Esophagus muscularis mucosa (tissue), 4 donors: ENCODE data around the gene SCN3B. TPM values are rescaled to one million over a fixed set of nuclear protein-coding genes. Genes with fewer than 3 reads are reported as not detected.

ENCODE experiments used
- DNase-seq: peaks from one replicate; pipeline ENCODE4 v3.0.0-alpha.2; 2017; ENCODE audit errors: extremely low spot score
- H3K27ac ChIP-seq, 4 donors: fragments of 200-600 bp; sonication (generic); replicated peaks in 1 of 4; 1 replicate in 3 of 4; 2 replicates in 1 of 4; pipeline ENCODE4 v1.5.1; 2016 to 2019; ENCODE audit warnings: mild to moderate bottlenecking in 1 of 4
- H3K27me3 ChIP-seq, 4 donors: fragments of 200-600 bp; sonication (generic); one replicate each; pipeline versions ENCODE4 v1.5.1 to v1.6.0; 2016 to 2019
- H3K36me3 ChIP-seq, 4 donors: fragments of 200-600 bp; sonication (generic); one replicate each; pipeline ENCODE4 v1.5.1; 2016 to 2019
- H3K4me1 ChIP-seq, 4 donors: fragments of 200-600 bp; sonication (generic); one replicate each; pipeline ENCODE4 v1.5.1; 2016 to 2019
- H3K4me3 ChIP-seq, 4 donors: fragments of 200-600 bp; sonication (generic); 1 replicate in 2 of 4; 2 replicates in 2 of 4; pipeline ENCODE4 v1.5.1; 2016 to 2019; ENCODE audit warnings: mild to moderate bottlenecking in 4 of 4, moderate library complexity in 1 of 4
- H3K9me3 ChIP-seq, 4 donors: fragments of 200-600 bp; sonication (generic); 1 replicate in 3 of 4; 2 replicates in 1 of 4; pipeline ENCODE4 v1.5.1; 2016 to 2019
- CTCF ChIP-seq, 3 experiments: fragments of 200-600 bp in 2 of 3; fragments of 450-650 bp in 1 of 3; sonication (generic) in 2 of 3; IDR thresholded peaks; one replicate each; pipeline ENCODE4 v1.5.1; 2017 to 2019; ENCODE audit warnings: antibody characterized with exemption in 3 of 3, mild to moderate bottlenecking in 2 of 3, moderate library complexity in 1 of 3
- EP300 ChIP-seq: sonication (generic); formaldehyde crosslinking; IDR thresholded peaks from one replicate; pipeline ENCODE4 v1.6.1; 2017; ENCODE audit warnings: antibody characterized with exemption
- POLR2A ChIP-seq: fragments of 450-650 bp; IDR thresholded peaks from one replicate; pipeline ENCODE4 v1.6.1; 2017; ENCODE audit warnings: antibody characterized with exemption, moderate library complexity, mild to moderate bottlenecking, low read depth
- POLR2AphosphoS5 ChIP-seq, 2 donors: sonication (generic); formaldehyde crosslinking; IDR thresholded peaks; one replicate each; pipeline ENCODE4 v1.6.1; 2017; ENCODE audit warnings: antibody characterized with exemption in 2 of 2
- WGBS: methylation state at CpG from one replicate; pipeline ENCODE4 v1.1.5; 2018; 5-methylcytosine and 5-hydroxymethylcytosine counted together
- intact Hi-C: fragments of 100-400 bp; cut with DNase I; formaldehyde crosslinking; loops from one replicate; pipeline ENCODE4 v1.15.1; 2023
- total RNA-seq, 4 donors: library from RNA; depleted of rRNA; stranded (reverse); fragments of >200 nt; gene quantifications; one replicate each; pipeline versions ENCODE4 v1.1.0 to v1.2.1, GENCODE V29; 2016

Gene SCN3B
- total RNA-seq, 4 donors from 2014 or later = 0.42 to 3.6 (median 1.4) TPM

- DNase-seq = no peak
- H3K27me3 ChIP-seq = peaks cover 0 to 26% (median 0%) of the 10 kb centered on the region in 4 donors
- H3K36me3 ChIP-seq = no peaks in the 10 kb centered on the region
- intact Hi-C loops = no loop called here
- no peaks in the 10 kb centered on the region for H3K9me3 ChIP-seq
- H3K27ac ChIP-seq = no peak overlapping the region
- H3K4me1 ChIP-seq = no peaks in the 10 kb centered on the region
- TF ChIP-seq EP300 (no peak), POLR2AphosphoS5 (IDR thresholded peaks at IDR 0.05) (no peak), POLR2A (no peak), CTCF (IDR thresholded peaks at IDR 0.05) (no peak)
- H3K4me3 ChIP-seq = no peak overlapping the region
- 72% methylated on average over 3 of the region's 3 CpGs for WGBS
Measured at GRCh38 chr11:123690485-123690884, 36.1 kb upstream of the SCN3B start.

DNA sequence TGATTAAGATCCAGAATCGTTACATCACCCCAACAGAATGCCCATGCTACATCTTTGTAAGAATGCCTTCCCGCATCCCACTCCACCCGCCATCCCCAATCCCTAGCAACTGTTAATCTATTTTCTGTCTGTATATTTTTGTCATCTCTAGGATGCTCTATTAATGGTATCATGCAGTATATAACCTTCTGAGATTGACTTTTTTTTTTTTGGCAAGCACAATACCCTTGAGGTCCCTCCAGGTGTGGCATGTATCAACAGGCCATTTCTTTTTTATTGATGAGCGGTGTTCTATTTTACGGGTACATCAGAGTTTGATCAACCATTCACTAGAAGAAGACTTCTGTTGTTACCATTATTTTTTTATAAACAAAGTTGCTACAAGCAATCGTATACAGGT lies 30.2 kb upstream of the SCN3B start:
- TF ChIP-seq POLR2AphosphoS5 (IDR thresholded peaks at IDR 0.05) (no peak), EP300 (no peak), POLR2A (no peak), CTCF (IDR thresholded peaks at IDR 0.05) (no peak)
- H3K27me3 ChIP-seq = peaks cover 0 to under 1% (median 0%) of the 10 kb centered on the region in 4 donors
- no peak for DNase-seq
- WGBS = 94% methylated on average over 6 of the region's 6 CpGs
- no peak overlapping the region for H3K4me3 ChIP-seq
- H3K9me3 ChIP-seq = peaks cover 0 to under 1% (median 0%) of the 10 kb centered on the region in 4 donors
- intact Hi-C loops = no loop called here
- no peaks in the 10 kb centered on the region for H3K4me1 ChIP-seq
- no peaks in the 10 kb centered on the region for H3K36me3 ChIP-seq
- no peak overlapping the region for H3K27ac ChIP-seq

GRCh38 chr11:123683428-123684170 lies 29.2 kb upstream of the SCN3B start:
- Histone ChIP-seq H3K4me3 (no peak overlapping the region), H3K9me3 (peaks cover 0 to 2% (median 0%) of the 10 kb centered on the region in 4 donors), H3K27me3 (no peaks in the 10 kb centered on the region), H3K36me3 (no peaks in the 10 kb centered on the region), H3K27ac (no peak overlapping the region), H3K4me1 (no peaks in the 10 kb centered on the region)
- WGBS = 46% methylated on average over 8 of the region's 8 CpGs
- intact Hi-C loops = no loop called here
- no peak for DNase-seq
- no peak for TF ChIP-seq EP300
- TF ChIP-seq CTCF (IDR thresholded peaks at IDR 0.05) = no peak
- TF ChIP-seq POLR2AphosphoS5 (IDR thresholded peaks at IDR 0.05) = no peak
- TF ChIP-seq POLR2A = no peak

DNA sequence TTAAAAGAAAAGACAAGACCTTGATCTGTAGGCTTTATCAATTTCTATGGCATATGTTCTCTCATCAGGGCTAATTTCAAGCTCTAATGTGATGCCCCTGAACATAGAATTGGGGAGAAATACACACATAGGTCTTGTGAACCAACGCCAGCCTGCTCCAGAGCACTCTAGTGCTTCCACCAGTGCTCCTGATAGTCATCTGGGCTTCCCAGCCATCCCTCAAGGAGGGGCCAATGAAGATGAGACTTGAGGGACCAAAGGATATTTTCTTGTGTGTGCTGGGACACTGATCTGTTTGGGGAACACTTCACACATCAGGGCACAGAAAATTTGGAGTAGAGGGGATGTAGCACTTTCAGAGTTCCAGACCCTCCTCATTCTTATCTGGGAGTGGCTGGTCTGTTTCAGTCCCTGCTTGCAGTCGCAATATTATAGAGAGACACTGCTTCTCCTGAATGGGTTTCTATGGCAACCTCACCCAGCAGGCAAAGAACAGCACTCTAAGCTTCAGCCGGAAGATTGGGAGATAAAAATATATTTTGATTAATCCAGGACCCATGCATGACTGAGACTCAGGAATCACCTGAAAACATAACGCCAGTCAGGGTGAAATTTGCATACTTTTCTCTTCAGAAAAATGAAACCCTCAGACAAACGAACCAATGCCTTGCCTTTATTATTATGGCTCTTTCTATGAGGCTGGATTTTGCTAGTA lies 28.4 kb upstream of the SCN3B start:
- WGBS = 61% methylated on average over 5 of the region's 5 CpGs
- Histone ChIP-seq H3K27me3 (no peaks in the 10 kb centered on the region), H3K36me3 (no peaks in the 10 kb centered on the region), H3K27ac (no peak overlapping the region), H3K9me3 (peaks cover 0 to 2% (median 0%) of the 10 kb centered on the region in 4 donors), H3K4me1 (no peaks in the 10 kb centered on the region), H3K4me3 (no peak overlapping the region)
- intact Hi-C loops = no loop called here
- no peak for DNase-seq
- TF ChIP-seq POLR2AphosphoS5 (IDR thresholded peaks at IDR 0.05) = no peak
- TF ChIP-seq POLR2A = no peak
- no peak for TF ChIP-seq EP300
- TF ChIP-seq CTCF (IDR thresholded peaks at IDR 0.05) = no peak
